Activated CD4-positive, alpha-beta T cell treated with anti-CD3 and anti-CD28 coated beads, Interleukin-2, amount 10 ng/mL, durations not matched to agents 24 days and 14 days (primary cell): Measurements from ENCODE around the gene UTF1. TPM values are rescaled to one million over a fixed set of nuclear protein-coding genes. Genes with fewer than 3 reads are reported as not detected.

ENCODE experiments used
- DNase-seq: peaks from one replicate; pipeline ENCODE4 v3.0.0; 2022
- H3K27ac Mint-ChIP-seq: one replicate; pipeline ENCODE4 v1.8.0; 2022; ENCODE audit warnings: mild to moderate bottlenecking, mixed read lengths
- H3K27me3 Mint-ChIP-seq: one replicate; pipeline ENCODE4 v1.8.0; 2022; ENCODE audit warnings: mixed read lengths
- H3K36me3 Mint-ChIP-seq: one replicate; pipeline ENCODE4 v1.8.0; 2022; ENCODE audit warnings: low read depth, mild to moderate bottlenecking, mixed read lengths
- H3K4me1 Mint-ChIP-seq: one replicate; pipeline ENCODE4 v1.8.0; 2021; ENCODE audit warnings: mixed read lengths
- H3K4me3 Mint-ChIP-seq: one replicate; pipeline ENCODE4 v1.8.0; 2022; ENCODE audit warnings: mild to moderate bottlenecking, moderate library complexity, mixed read lengths
- H3K9me3 Mint-ChIP-seq: one replicate; pipeline ENCODE4 v1.8.0; 2021; ENCODE audit warnings: mixed read lengths
- intact Hi-C: fragments of 100-400 bp; cut with micrococcal nuclease; formaldehyde crosslinking; loops from one replicate; pipeline ENCODE4 v1.15.1; 2023
- total RNA-seq: library from RNA; stranded (reverse); gene quantifications from 2 replicates; pipeline ENCODE4 v1.2.3, GENCODE V29; 2022

The UTF1 gene
- total RNA-seq, 1 donor from 2014 or later, result 0.19 TPM

DNA sequence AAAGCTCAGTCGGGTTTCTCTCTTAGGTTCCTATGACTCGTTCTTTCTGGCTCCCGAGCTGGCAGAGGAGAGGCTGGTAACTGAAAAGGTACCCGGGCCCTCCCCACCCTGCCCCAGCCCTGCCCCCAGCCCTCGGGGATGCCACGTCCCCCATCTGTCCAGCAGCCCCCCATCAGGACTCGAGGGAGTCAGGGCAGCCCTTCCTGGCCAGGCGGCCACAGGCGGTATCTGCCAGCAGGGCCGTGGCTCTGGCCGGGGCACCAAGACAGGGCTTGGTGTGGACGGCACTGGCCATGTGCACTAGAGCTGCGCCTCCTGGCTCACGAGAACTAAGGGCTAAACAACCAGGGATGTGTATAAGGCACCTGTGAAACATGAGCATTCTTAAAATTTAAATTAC lies 40.3 kb upstream of the UTF1 start:
- H3K9me3 Mint-ChIP-seq, result no peaks in the 10 kb centered on the region

DNA sequence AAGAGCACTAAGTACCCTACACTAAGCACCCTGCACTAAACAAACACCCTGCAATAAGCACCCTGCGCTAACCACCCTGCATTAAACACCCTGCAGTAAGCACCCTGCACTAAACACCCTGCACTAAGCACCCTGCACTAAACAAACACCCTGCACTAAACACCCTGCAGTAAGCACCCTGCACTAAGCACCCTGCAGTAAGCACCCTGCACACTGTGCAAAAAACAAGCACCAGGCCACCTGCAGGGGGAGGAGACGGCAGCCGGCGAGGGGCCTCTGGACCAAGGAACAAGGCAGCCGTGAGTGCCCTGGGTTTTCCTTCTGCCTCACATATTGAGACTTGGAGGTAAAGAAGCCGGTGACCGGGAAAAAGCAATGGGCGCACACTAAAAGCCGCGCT lies 39.8 kb upstream of the UTF1 start:
- Mint-ChIP-seq H3K4me3 (no peak overlapping the region), H3K4me1 (no peaks in the 10 kb centered on the region), H3K27me3 (peaks cover 11% of the 10 kb centered on the region), H3K27ac (no peak overlapping the region), H3K36me3 (no peaks in the 10 kb centered on the region), H3K9me3 (no peaks in the 10 kb centered on the region)
- DNase-seq, result no peak
- intact Hi-C loops, result no loop called here

More for the DNA sequence above, 40.3 kb upstream of the UTF1 start:
- no peak overlapping the region for H3K4me3 Mint-ChIP-seq
- no peaks in the 10 kb centered on the region for H3K36me3 Mint-ChIP-seq
- no peak for DNase-seq
- no peak overlapping the region for H3K27ac Mint-ChIP-seq
- no peaks in the 10 kb centered on the region for H3K4me1 Mint-ChIP-seq
- intact Hi-C loops, result no loop called here
- peaks cover 11% of the 10 kb centered on the region for H3K27me3 Mint-ChIP-seq

DNA sequence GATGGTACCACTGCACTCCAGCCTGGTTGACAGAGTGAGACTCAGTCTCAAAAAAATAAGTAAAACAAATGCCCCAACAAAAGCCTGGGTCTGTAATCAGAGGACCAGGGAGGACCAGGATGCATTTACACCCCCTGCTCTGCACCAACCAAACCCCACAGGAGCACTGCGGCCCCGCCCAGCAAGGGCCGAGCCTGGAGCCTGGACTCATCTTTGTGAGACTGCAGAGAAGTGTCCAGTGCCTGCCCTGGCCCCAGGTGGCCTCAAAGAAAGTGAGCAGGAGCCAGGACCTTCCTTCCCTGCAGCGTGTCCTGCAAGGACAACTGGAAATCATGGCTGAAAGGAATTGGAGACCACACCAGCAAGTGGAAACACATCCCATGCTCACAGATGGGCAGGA lies 38.4 kb upstream of the UTF1 start:
- intact Hi-C loops, result no loop called here
- Mint-ChIP-seq H3K27me3 (peaks cover 11% of the 10 kb centered on the region), H3K36me3 (no peaks in the 10 kb centered on the region), H3K4me1 (no peaks in the 10 kb centered on the region), H3K9me3 (no peaks in the 10 kb centered on the region), H3K27ac (no peak overlapping the region), H3K4me3 (no peak overlapping the region)
- no peak for DNase-seq

DNA sequence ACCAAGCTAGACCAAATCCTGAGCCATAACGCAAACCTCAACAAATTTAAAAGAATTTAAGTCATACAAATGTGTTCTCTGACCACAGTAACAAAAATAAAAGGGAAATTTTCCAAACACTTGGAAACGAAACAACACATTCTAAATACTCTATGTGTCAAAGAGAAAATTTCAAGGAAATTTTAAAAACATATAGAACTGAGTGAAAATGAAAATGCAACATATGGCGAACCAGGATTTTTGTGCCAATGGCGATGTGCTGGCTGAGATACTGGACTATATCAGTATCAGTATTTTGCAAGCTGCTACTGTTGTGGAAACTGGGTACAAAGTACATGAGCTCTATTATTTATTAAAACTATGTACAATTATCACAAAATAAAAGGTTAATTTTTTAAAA lies 35.9 kb upstream of the UTF1 start:
- no peaks in the 10 kb centered on the region for H3K9me3 Mint-ChIP-seq

DNA sequence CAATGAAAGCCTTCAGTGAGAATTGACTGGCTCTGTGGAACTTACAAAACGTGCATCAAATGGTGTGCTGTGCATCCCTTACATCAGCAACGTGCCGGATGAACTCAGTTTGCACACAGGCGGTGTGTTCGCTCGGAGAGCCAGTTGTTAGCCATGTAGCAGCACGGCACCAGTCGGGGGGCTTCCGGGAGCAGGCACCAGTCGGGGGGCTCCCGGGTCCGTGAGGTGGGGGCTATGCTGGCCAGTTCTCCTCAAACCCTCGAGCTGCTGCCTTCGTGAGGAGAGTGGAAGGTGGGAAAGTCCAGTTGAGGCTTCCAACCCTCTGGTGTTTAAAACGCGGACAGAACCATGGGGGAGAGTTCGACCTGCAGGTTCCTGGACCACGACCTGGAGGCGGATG lies 34.9 kb upstream of the UTF1 start:
- H3K36me3 Mint-ChIP-seq, result no peaks in the 10 kb centered on the region
- DNase-seq, result no peak
- no peaks in the 10 kb centered on the region for H3K4me1 Mint-ChIP-seq
- H3K9me3 Mint-ChIP-seq, result no peaks in the 10 kb centered on the region
- intact Hi-C loops, result no loop called here
- peaks cover 11% of the 10 kb centered on the region for H3K27me3 Mint-ChIP-seq
- H3K27ac Mint-ChIP-seq, result no peak overlapping the region
- H3K4me3 Mint-ChIP-seq, result no peak overlapping the region

More for the DNA sequence above, 35.9 kb upstream of the UTF1 start:
- DNase-seq, result no peak
- no peaks in the 10 kb centered on the region for H3K4me1 Mint-ChIP-seq
- intact Hi-C loops, result no loop called here
- peaks cover 11% of the 10 kb centered on the region for H3K27me3 Mint-ChIP-seq
- H3K27ac Mint-ChIP-seq, result no peak overlapping the region
- H3K4me3 Mint-ChIP-seq, result no peak overlapping the region
- no peaks in the 10 kb centered on the region for H3K36me3 Mint-ChIP-seq

DNA sequence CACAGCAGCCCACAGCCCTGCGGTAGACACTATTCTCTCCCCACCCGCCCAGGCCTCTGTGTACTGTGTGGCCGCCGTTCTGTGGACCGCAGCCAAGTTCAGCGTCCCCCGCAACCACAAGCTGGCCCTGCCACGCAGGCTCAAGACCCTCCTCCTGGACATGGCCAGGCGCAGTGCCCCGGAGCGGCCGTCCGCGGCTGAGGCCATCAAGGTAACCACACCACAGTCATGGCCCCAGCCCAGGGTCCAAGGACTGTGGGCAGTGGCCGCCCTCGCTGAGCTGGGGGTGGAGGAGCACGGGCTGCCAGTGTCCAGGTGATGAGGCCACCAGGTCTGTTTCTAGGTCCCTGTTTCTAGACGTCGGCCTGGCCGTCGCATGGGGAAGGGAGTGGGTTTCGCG lies 34.4 kb upstream of the UTF1 start:
- no peaks in the 10 kb centered on the region for H3K9me3 Mint-ChIP-seq
- no peak for DNase-seq
- no peaks in the 10 kb centered on the region for H3K36me3 Mint-ChIP-seq
- no peak overlapping the region for H3K4me3 Mint-ChIP-seq
- peaks cover 11% of the 10 kb centered on the region for H3K27me3 Mint-ChIP-seq
- intact Hi-C loops, result no loop called here
- H3K4me1 Mint-ChIP-seq, result no peaks in the 10 kb centered on the region
- no peak overlapping the region for H3K27ac Mint-ChIP-seq

DNA sequence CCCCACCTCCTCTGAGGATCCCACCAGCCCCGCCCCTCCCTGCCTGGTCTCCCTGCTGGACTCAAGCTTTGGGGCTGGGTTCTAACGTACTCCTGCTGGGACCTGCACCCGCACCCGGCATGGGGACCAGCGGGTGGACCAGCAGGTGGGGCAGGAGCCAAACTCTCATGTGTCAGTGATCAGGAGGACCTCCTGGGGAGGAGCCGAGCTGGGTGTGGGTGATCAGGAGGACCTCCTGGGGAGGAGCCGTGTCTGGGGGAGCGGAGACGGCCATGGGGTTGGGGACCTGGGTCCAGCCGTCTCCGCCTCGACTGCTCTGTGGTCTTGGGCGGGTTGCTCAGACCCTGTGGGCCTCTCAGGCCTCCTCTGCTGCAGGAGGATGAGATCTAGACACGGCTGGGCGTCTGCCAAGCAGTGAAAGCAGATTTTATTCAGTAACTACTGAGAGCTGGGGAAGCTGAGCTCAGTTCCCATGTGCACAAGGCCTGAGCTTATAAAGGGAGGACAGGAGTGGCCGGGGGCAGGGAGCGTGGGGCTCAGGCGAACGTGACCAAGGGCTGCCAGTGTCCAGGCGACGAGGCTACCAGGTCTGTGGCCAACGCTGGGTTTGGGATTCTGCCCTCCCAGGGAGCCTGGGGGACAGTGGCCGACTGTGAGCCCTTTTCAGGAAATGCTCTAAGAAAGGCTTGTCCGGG lies 33.6 kb upstream of the UTF1 start:
- Mint-ChIP-seq H3K27me3 (peaks cover 11% of the 10 kb centered on the region), H3K9me3 (no peaks in the 10 kb centered on the region), H3K4me3 (no peak overlapping the region), H3K27ac (no peak overlapping the region), H3K4me1 (no peaks in the 10 kb centered on the region), H3K36me3 (no peaks in the 10 kb centered on the region)
- intact Hi-C loops, result no loop called here
- no peak for DNase-seq

DNA sequence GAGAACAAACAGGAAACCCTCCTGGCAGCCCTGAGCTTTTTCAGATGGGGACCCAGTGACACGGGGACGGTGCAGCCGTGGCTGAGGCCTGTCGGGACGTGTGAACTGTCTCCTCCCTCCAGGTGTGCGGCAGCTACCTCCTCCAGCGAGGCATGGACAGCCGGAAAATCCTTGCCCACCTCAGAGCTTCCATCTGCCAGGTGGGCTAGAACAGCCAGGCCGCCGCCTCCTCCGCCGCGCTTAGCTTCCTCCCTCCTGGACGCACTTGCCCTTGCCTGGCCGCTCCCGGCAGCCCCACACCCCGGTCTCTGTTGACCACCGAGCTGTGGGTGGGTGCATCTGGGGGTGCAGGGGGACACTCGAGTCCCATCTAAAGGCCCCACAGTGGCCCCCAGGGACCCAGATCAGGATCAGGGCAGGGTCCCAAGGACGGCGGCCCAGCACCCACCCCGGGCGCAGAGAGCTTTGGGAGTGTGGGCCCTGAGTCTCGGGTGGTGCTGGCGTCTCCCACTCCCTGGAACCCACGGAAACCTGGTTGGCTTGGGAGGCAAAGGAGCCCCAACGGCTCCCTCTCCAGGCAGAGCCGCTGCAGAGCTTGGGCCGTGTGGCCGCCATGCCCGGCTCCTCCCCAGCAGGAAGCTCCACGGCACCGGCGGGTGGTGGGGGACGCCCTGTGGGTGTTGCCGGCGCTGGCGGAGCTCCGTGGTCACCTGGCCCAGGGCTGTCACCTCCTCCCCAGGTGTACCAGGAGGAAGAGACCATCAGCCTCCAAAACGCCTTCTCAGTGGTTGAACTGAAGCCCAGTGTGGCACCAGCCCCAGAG lies 32.9 kb upstream of the UTF1 start:
- DNase-seq, result no peak
- intact Hi-C loops, result no loop called here
- H3K4me3 Mint-ChIP-seq, result no peak overlapping the region
- H3K36me3 Mint-ChIP-seq, result no peaks in the 10 kb centered on the region
- H3K27me3 Mint-ChIP-seq, result peaks cover 9% of the 10 kb centered on the region
- no peak overlapping the region for H3K27ac Mint-ChIP-seq
- H3K4me1 Mint-ChIP-seq, result no peaks in the 10 kb centered on the region
- no peaks in the 10 kb centered on the region for H3K9me3 Mint-ChIP-seq

DNA sequence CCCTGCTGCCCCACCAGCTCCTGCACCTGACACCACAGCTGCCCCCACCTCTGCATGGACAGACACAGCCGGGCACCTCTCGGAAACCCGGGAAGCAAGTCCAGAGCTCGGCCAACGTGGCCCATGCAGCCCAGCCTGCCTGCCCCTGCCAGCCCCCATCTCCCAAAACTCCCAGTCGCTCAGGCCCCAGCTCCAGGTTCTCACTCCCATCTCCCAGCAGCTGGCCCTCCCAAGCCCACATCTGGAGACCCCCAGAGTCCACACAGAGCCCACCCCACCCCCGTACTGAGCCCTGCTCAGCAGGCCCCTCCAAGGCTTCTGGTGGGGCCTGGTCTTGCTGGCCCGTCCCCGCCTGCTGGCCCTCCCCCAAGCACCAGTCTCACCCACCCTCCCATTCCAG lies 32.2 kb upstream of the UTF1 start:
- H3K4me3 Mint-ChIP-seq, result no peak overlapping the region
- intact Hi-C loops, result no loop called here
- no peaks in the 10 kb centered on the region for H3K36me3 Mint-ChIP-seq
- H3K27ac Mint-ChIP-seq, result no peak overlapping the region
- H3K4me1 Mint-ChIP-seq, result no peaks in the 10 kb centered on the region
- H3K27me3 Mint-ChIP-seq, result peaks cover 7% of the 10 kb centered on the region
- DNase-seq, result no peak
- no peaks in the 10 kb centered on the region for H3K9me3 Mint-ChIP-seq

DNA sequence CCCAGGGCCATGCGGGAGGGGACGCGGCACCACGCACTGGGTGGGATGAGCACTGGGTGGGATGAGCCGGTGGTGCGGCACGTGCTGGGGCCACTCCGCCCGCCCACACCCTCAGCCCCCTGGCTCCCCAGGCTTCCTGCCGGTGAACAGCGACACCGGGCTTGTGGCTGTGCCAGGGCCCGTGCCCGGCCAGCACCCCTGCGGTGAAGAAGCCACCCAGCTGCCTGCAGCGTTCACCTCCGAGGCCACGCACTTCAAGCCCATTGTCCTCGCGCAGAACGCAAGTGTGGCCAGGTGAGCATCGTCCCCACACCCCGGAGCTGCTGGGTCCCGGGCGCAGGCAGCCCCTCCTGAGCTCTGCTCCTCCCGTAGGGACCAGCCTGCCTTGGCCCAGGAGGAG lies 31.8 kb upstream of the UTF1 start:
- H3K4me1 Mint-ChIP-seq, result no peaks in the 10 kb centered on the region
- H3K36me3 Mint-ChIP-seq, result no peaks in the 10 kb centered on the region
- H3K9me3 Mint-ChIP-seq, result no peaks in the 10 kb centered on the region

DNA sequence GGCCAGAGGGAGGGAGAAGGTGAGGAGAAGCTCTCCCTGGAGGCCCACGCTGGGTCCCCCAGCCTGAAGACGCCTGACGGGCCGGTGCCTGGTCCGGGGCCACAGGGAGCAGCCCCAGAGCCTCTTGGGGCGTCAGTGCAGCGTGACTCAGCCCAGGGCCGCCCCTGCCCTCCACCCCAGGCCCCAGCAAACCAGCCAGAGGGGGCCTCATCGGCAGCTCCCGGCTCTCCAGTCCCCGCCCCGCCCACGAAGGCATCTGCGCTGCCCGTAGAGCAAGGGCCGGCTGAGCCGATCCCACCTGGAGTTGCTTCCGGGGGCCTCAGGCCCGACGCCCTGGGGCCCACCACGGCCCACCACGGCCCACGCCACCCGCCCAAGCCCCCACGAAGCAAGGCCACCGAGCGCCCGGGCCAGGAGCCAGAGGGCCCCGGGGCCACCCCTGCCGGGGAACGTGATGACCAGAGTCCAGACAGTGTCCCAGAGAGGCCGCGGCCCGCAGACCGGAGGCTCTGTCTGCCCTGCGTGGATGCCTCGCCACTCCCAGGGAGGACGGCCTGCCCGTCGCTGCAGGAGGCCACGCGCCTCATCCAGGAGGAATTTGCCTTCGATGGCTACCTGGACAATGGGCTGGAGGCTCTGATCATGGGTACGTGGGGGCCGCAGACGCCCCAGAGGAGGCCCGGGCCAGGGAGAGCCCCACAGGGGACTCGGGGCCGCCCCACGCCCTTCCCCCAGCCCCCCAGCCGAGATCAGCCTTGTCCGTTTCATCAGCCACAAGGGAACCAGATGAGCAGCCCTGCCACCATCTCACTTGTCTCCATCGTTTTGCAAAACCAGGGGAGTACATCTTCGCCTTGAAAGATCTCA lies 31.2 kb upstream of the UTF1 start:
- intact Hi-C loops, result no loop called here

More for the DNA sequence above, 31.8 kb upstream of the UTF1 start:
- Mint-ChIP-seq H3K27me3 (peaks cover 7% of the 10 kb centered on the region), H3K27ac (no peak overlapping the region), H3K4me3 (no peak overlapping the region)
- intact Hi-C loops, result no loop called here
- no peak for DNase-seq

DNA sequence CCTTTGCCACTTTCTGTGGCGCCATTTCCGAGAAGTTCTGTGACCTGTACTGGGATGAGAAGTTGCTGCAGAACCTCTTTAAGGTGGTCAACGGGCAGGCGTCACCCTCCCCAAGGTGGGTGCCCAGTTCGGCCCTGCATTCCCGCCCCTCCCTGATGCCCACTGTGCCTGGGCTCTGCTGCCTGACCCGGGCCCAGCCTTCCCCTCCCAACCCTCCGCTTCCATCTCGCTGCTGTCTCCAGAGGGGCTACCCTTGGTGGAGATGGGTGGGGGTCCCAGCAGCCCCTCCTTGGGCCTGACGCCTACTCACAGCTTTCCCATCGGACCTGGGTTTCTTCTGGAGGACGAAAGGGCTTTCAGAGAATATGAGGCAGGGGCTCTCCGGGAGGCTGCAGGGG lies 30.5 kb upstream of the UTF1 start:
- DNase-seq, result no peak
- H3K27ac Mint-ChIP-seq, result no peak overlapping the region
- no peaks in the 10 kb centered on the region for H3K27me3 Mint-ChIP-seq
- H3K9me3 Mint-ChIP-seq, result no peaks in the 10 kb centered on the region
- no peaks in the 10 kb centered on the region for H3K4me1 Mint-ChIP-seq
- no peaks in the 10 kb centered on the region for H3K36me3 Mint-ChIP-seq
- H3K4me3 Mint-ChIP-seq, result no peak overlapping the region
- intact Hi-C loops, result no loop called here

More for the DNA sequence above, 31.2 kb upstream of the UTF1 start:
- Mint-ChIP-seq H3K4me3 (no peak overlapping the region), H3K36me3 (no peaks in the 10 kb centered on the region), H3K27me3 (peaks cover 3% of the 10 kb centered on the region), H3K4me1 (no peaks in the 10 kb centered on the region), H3K9me3 (no peaks in the 10 kb centered on the region), H3K27ac (no peak overlapping the region)
- no peak for DNase-seq

DNA sequence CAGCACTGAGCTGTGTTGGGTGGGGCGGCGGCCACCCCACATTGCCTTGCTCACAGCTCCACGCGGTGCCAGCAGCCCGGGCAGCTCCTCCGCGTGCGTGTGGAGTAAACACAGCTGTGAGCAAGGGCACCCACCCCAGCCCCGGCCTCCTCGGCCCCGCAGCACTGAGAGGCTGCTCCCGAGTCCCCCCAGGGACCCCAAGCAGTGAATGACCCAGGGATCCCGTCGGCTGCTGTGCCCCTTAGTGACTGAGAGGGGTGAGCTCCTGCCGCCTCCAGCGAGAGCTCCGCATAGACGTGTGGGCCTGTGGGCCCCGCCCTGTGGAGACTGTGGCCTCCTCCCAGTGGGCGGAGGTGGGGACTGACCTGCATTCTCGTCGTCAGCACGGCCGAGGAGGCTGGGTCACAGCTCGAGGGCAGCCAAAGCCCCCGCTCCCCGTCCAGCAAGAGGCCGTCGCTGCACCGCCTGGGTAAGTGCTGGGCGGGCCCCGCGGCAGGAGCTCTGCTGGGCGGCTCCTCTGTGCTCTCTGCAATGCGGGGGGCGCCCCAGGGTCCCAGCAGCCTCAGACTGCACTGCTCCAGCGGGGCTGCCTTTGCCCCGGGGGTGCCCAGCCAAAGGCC lies 29.9 kb upstream of the UTF1 start:
- Mint-ChIP-seq H3K9me3 (no peaks in the 10 kb centered on the region), H3K4me3 (no peak overlapping the region), H3K27me3 (no peaks in the 10 kb centered on the region), H3K27ac (no peak overlapping the region), H3K36me3 (no peaks in the 10 kb centered on the region), H3K4me1 (no peaks in the 10 kb centered on the region)
- intact Hi-C loops, result no loop called here
- no peak for DNase-seq
